CD4-positive, alpha-beta T cell (primary cell): ENCODE results near the gene CTXN2. TPM values are rescaled to one million over a fixed set of nuclear protein-coding genes. Genes with fewer than 3 reads are reported as not detected.

Experiments
- ATAC-seq: fragments of 200-7000 bp; cut with Tn5 transposase; one replicate; pipeline ENCODE4 v1.10.0; 2022; ENCODE audit warnings: mild to moderate bottlenecking; ENCODE audit not compliant: poor library complexity
- CTCF ChIA-PET: fragments of 350-600 bp; sonication (Branson Sonifier 250); formaldehyde crosslinking; loops from one replicate; lab custom pipeline; 2021; ENCODE audit warnings: antibody characterized with exemption, inconsistent platforms; lab: Charles Lee
- POLR2A ChIA-PET: fragments of 350-600 bp; sonication (Branson Sonifier 250); formaldehyde crosslinking; loops from one replicate; lab custom pipeline; 2021; ENCODE audit warnings: antibody characterized with exemption, inconsistent platforms; lab: Charles Lee
- DNase-seq, 14 experiments: peaks; one replicate each; pipeline ENCODE4 v3.0.0-alpha.2; 2013 to 2020; ENCODE audit warnings: mixed read lengths in 2 of 14
- H3K27ac ChIP-seq, 2 donors: one replicate each; pipeline versions ENCODE4 v1.5.1 to v1.7.0; 2013; ENCODE audit warnings: low read length in 2 of 2, low read depth in 1 of 2, mild to moderate bottlenecking in 1 of 2
- H3K27me3 ChIP-seq, 2 experiments: 1 replicate in 1 of 2; 2 replicates in 1 of 2; pipeline versions ENCODE4 v1.6.1 to v1.7.0; 2013; ENCODE audit warnings: low read length in 2 of 2, control low read depth in 1 of 2, mild to moderate bottlenecking in 1 of 2, moderate library complexity in 1 of 2; ENCODE audit not compliant: insufficient read depth in 2 of 2, control insufficient read depth in 1 of 2
- H3K36me3 ChIP-seq: one replicate; pipeline ENCODE4 v1.6.1; 2013; ENCODE audit warnings: low read length, control low read depth; ENCODE audit not compliant: insufficient read depth
- H3K4me1 ChIP-seq: one replicate; pipeline ENCODE4 v1.6.1; 2013; ENCODE audit warnings: low read length, control low read depth; ENCODE audit not compliant: insufficient read depth
- H3K4me3 ChIP-seq: one replicate; pipeline ENCODE4 v1.5.1; 2013; ENCODE audit warnings: mild to moderate bottlenecking, low read length, moderate library complexity
- H3K9me3 ChIP-seq, 2 experiments: 1 replicate in 1 of 2; 2 replicates in 1 of 2; pipeline versions ENCODE4 v1.6.1 to v1.7.0; 2013; ENCODE audit warnings: low read length in 2 of 2, mild to moderate bottlenecking in 2 of 2, control low read depth in 1 of 2, moderate library complexity in 1 of 2; ENCODE audit not compliant: control insufficient read depth in 1 of 2, insufficient read depth in 1 of 2
- H3K27ac Mint-ChIP-seq: one replicate; pipeline ENCODE4 v1.8.0; 2020; ENCODE audit warnings: mixed read lengths
- H3K27me3 Mint-ChIP-seq: one replicate; pipeline ENCODE4 v1.8.0; 2021; ENCODE audit warnings: mixed read lengths
- H3K36me3 Mint-ChIP-seq: one replicate; pipeline ENCODE4 v1.8.0; 2021; ENCODE audit warnings: low read depth, mixed read lengths
- H3K4me1 Mint-ChIP-seq: one replicate; pipeline ENCODE4 v1.8.0; 2021; ENCODE audit warnings: low read depth, mixed read lengths
- H3K4me3 Mint-ChIP-seq: one replicate; pipeline ENCODE4 v1.8.0; 2020; ENCODE audit warnings: mild to moderate bottlenecking, mixed read lengths
- H3K9me3 Mint-ChIP-seq: one replicate; pipeline ENCODE4 v1.8.0; 2020; ENCODE audit warnings: mixed read lengths
- intact Hi-C, 2 experiments: fragments of 100-400 bp; cut with DNase I in 1 of 2; cut with micrococcal nuclease in 1 of 2; formaldehyde crosslinking; loops; one replicate each; pipeline versions ENCODE4 v1.15.1 to v1.9.0; 2023 to 2025; cut with DNase I, micrococcal nuclease
- total RNA-seq, 174 experiments: library from RNA in 2 of 174; stranded (reverse) in 2 of 174; gene quantifications; one replicate each; pipeline ENCODE4 v1.2.3 and lab custom pipeline; 2021 to 2026
- TF ChIP-seq, protein P1 (sequence below): fragments of 200-600 bp; IDR thresholded peaks from one replicate; pipeline ENCODE4 v1.8.0; 2022; ENCODE audit warnings: antibody characterized with exemption, mild to moderate bottlenecking

Gene CTXN2
- total RNA-seq, 2 experiments from 2014 or later: not detected

DNA sequence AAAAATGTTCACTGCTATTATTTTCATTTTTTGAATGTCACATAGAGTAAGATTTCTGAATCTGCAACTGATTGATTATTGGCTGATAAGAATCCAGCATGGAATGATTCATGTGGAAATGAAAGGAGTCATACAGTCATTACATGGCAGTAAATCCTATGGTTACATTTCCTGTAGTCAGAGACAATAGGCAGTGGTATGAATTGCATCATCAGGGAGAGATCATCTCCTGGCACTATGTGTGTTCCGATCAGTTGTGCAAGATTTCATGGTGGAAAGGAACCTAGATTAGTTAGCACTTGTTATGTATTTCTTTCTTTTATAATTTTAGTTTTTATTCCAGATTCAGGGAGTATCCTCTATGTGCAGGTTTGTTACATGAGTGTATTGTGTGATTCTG, 53.5 kb downstream of the CTXN2 start:
- ATAC-seq (no peak), DNase-seq (no peak)
- Mint-ChIP-seq H3K9me3 (no peaks in the 10 kb centered on the region), H3K4me1 (no peaks in the 10 kb centered on the region), H3K4me3 (no peak overlapping the region), H3K36me3 (no peaks in the 10 kb centered on the region), H3K27me3 (peaks cover 30% of the 10 kb centered on the region), H3K27ac (no peak overlapping the region)
- TF ChIP-seq, protein P1, sequence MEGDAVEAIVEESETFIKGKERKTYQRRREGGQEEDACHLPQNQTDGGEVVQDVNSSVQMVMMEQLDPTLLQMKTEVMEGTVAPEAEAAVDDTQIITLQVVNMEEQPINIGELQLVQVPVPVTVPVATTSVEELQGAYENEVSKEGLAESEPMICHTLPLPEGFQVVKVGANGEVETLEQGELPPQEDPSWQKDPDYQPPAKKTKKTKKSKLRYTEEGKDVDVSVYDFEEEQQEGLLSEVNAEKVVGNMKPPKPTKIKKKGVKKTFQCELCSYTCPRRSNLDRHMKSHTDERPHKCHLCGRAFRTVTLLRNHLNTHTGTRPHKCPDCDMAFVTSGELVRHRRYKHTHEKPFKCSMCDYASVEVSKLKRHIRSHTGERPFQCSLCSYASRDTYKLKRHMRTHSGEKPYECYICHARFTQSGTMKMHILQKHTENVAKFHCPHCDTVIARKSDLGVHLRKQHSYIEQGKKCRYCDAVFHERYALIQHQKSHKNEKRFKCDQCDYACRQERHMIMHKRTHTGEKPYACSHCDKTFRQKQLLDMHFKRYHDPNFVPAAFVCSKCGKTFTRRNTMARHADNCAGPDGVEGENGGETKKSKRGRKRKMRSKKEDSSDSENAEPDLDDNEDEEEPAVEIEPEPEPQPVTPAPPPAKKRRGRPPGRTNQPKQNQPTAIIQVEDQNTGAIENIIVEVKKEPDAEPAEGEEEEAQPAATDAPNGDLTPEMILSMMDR: no peak
- no peaks in the 10 kb centered on the region for H3K27me3 ChIP-seq
- no peak overlapping the region for H3K4me3 ChIP-seq
- ChIA-PET POLR2A (no interaction called here), CTCF (no interaction called here)
- H3K4me1 ChIP-seq: no peaks in the 10 kb centered on the region
- no peak overlapping the region for H3K27ac ChIP-seq
- intact Hi-C loops: no loop called here
- H3K9me3 ChIP-seq: no peaks in the 10 kb centered on the region
- H3K36me3 ChIP-seq: no peaks in the 10 kb centered on the region

GRCh38 chr15:48248414-48248813, 56.9 kb downstream of the CTXN2 start:
- Histone ChIP-seq H3K27me3 (no peaks in the 10 kb centered on the region), H3K36me3 (no peaks in the 10 kb centered on the region), H3K4me1 (no peaks in the 10 kb centered on the region), H3K27ac (no peak overlapping the region), H3K9me3 (no peaks in the 10 kb centered on the region), H3K4me3 (no peak overlapping the region)
- no peaks in the 10 kb centered on the region for H3K4me1 Mint-ChIP-seq
- POLR2A ChIA-PET: no interaction called here
- CTCF ChIA-PET: no interaction called here
- no peaks in the 10 kb centered on the region for H3K36me3 Mint-ChIP-seq
- TF ChIP-seq, protein P1: no peak
- intact Hi-C loops: no loop called here
- no peak for ATAC-seq
- H3K27me3 Mint-ChIP-seq: peaks cover 57% of the 10 kb centered on the region
- DNase-seq: no peak
- H3K27ac Mint-ChIP-seq: no peak overlapping the region
- no peak overlapping the region for H3K4me3 Mint-ChIP-seq
- H3K9me3 Mint-ChIP-seq: no peaks in the 10 kb centered on the region

DNA sequence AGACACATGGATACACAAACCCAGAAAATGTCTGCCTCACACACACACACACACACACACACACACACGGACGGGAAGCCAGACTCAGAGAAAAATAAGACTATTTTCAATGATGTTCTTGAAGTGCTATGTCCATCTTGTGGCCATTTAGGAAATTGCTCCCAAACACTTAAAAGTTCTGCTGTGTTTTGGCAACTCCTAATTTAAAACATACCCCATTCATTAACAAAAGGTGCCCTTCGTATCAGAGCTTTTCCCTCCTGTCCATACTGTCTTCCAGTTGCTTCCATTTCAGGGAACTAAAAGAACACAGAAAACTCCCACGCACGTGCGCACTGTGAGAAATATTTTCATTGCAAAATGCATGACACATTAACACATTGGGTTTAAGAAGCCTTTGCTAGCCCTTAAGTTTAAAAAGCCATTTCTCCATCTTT, 59.2 kb downstream of the CTXN2 start:
- Mint-ChIP-seq H3K27me3 (peaks cover 46% of the 10 kb centered on the region), H3K27ac (no peak overlapping the region), H3K4me3 (no peak overlapping the region), H3K36me3 (no peaks in the 10 kb centered on the region), H3K4me1 (no peaks in the 10 kb centered on the region), H3K9me3 (no peaks in the 10 kb centered on the region)
- ChIA-PET CTCF (no interaction called here), POLR2A (no interaction called here)
- Histone ChIP-seq H3K4me3 (no peak overlapping the region), H3K9me3 (no peaks in the 10 kb centered on the region), H3K27ac (no peak overlapping the region), H3K36me3 (no peaks in the 10 kb centered on the region), H3K27me3 (no peaks in the 10 kb centered on the region), H3K4me1 (no peaks in the 10 kb centered on the region)
- intact Hi-C loops: no loop called here
- TF ChIP-seq, protein P1: no peak
- ATAC-seq: no peak
- DNase-seq: peak in 5 of 14 experiments; percentile 2 to 39 (median 19)
